ENCODE measurements around the gene PNO1.
"Not testable (repeated sequence)": the region's sequence is repeated elsewhere in the genome, so short reads cannot be mapped to it uniquely, and the experiment has no call there.

Gene PNO1

DNA sequence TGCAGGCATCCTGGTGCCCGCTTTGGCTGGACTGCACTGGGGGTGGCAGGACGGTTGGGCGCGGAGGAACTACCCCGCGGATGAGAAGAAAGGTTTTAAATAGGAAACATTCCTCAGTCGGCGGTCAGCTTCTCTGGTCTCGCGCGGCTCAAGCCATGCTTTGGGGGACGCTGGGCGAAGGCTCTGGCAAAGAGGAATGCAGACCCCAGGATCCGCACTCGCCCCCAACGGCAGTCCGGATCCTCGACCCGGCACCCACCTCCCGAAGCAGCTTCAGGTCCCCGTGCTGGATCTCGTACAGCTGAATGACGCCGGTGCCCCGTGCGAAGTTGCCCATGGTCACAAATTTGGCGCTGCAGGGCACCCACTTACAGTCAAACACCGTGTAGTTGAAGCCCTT is 686 bp upstream of the PNO1 start:
- DNase-seq (ENCODE audit: low spot score) = no peak

- DNase-seq (ENCODE audit: low spot score) = no peak
These were observed 403 bp downstream of the PNO1 start for GRCh38 chr2:68158134-68158447.

GRCh38 chr2:68163641-68164040 is 6.0 kb downstream of the PNO1 start:
- no peak for DNase-seq (ENCODE audit: low spot score)

- no peak for DNase-seq (ENCODE audit: low spot score)
These were observed 9.5 kb downstream of the PNO1 start for GRCh38 chr2:68167186-68167585.

DNA sequence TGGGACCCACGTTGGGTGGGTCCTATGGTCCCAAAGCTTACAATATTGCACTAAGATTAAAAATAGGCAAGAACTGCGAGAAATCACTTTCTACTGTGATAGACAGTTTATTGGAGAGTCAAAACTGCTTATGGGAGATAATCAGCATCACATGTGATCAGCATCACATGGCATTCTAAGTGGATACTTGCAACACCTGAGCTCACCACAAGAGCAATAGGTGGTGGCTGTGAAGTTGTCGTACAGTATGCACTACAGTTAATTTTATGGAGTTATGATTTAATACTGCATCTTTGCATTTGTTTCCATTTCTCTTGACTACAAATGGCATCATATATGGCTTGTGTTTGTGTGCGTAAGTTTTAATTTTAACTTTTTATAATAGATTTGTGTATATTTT is 11.6 kb downstream of the PNO1 start:
- DNase-seq (ENCODE audit: low spot score) = peak; percentile 44

- no peak for DNase-seq (ENCODE audit: low spot score)
These were observed 13.5 kb downstream of the PNO1 start for GRCh38 chr2:68171146-68171545.

DNA sequence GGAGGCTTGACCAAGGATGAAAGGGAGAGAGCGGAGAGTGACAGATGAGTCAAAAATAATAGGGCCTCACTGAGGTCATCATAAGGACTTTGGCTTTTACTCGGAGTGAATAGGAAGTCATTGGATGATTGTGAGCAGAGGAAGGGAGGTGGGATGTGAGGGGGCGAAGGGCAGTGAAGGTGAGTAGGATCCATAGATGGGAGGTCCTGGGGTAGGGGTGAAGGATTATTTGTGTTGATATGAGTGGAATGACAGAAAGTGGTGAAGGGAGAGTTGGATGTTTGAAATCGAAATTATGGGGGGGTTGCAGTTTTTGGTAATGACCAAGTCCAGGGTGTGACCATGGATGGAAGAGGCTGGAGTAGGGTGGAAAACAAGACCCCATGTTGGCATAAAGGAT is 14.0 kb downstream of the PNO1 start:
- no peak for DNase-seq (ENCODE audit: low spot score)

DNA sequence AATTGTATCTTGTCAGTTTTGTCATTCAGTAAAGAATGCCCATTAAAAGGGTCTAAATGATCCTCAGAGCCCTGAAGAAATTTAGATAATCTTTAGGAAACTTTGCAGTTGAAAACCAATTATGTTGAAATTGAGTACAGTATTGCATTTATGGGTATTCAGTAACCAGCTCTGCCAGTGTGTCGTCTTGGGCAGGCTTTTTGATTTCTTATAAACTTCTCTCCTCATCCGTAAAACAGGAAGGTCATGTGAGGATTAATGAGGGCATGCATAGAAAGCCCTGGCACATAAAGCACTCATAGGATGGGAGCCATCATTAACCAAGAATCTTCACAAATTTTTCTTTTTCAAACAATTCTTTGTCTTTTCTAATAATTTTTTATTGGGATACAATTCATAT is 14.8 kb downstream of the PNO1 start:
- DNase-seq (ENCODE audit: low spot score) = no peak

DNA sequence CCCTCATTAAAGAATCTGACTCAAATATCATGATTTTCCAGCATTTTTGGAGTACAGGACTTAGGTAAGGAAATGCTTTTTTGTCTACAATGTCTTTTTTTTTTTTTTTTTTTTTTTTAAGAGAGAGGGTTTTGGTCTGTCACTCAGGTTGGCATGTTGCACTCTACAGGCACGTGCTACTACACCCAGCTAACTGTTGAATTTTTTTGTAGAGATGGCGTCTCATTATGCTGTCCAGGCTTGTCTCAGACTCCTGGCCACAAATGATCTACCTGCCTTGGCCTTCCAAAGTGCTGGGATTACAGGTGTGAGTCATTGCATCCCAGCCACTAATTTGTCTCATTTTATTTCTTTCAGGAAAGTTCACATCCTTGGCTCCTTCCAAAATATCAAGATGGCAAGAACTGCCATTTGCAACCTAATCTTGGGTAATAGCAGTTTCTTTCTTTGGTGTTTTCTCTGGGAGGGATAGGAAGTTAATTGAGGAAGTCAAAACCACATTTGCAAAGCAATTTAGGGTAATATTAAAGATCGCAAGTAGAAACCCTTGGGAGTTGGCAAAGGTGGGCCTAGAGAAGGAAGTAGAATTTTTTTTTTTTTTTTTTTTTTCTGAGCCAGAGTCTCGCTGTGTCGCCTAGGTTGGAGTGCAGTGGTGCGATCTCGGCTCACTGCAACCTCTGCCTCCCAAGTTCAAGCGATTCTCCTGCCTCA is 15.5 kb downstream of the PNO1 start:
- DNase-seq (ENCODE audit: low spot score) = no peak

- not testable (repeated sequence) for DNase-seq (ENCODE audit: low spot score)
These were observed 17.5 kb downstream of the PNO1 start for GRCh38 chr2:68175210-68175609.

GRCh38 chr2:68176657-68177056 is 19.0 kb downstream of the PNO1 start:
- no peak for DNase-seq (ENCODE audit: low spot score)

- no peak for DNase-seq (ENCODE audit: low spot score)
These were observed 19.9 kb downstream of the PNO1 start for GRCh38 chr2:68177541-68177940.

DNA sequence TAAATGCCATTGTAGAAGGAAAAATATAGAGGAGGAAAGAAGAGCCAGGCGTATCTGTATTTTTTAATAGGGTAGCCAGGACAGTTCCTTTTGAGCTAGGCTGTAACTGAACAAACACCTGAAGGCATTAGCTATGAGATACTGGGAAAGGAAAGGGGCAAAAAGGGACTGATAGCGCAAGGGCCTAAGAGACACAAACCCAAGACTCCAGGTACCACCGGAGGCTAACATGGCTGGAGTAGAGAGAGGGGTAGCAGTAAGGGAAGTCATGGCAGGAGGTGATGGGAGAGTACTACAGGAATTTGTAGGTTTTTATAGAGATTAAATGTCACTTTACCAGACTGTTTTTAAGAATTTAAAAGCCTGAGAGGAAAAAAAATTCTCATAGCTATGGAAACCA is 20.7 kb downstream of the PNO1 start:
- no peak for DNase-seq (ENCODE audit: low spot score)

- DNase-seq (ENCODE audit: low spot score) = no peak
These were observed 21.4 kb downstream of the PNO1 start for GRCh38 chr2:68178954-68179627.

DNA sequence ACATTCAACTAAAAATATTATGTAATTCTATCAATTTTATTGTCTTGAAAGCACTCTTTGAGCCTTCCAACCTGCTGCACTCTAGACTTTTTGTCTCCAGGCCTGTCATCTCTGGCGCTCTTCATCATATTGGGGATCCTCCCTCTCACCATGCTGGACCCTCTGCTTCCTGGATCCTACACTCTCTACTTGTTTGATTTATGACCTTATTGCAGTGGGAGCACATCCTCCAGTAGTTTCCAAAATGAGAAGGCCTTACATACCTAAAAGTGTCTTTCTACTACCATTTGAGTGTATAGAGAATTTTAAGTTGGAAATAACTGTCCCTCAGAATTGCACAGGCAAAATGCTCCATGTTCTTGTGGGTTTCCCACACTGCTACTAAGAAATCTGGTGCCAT is 25.2 kb downstream of the PNO1 start:
- DNase-seq (ENCODE audit: low spot score) = no peak

DNA sequence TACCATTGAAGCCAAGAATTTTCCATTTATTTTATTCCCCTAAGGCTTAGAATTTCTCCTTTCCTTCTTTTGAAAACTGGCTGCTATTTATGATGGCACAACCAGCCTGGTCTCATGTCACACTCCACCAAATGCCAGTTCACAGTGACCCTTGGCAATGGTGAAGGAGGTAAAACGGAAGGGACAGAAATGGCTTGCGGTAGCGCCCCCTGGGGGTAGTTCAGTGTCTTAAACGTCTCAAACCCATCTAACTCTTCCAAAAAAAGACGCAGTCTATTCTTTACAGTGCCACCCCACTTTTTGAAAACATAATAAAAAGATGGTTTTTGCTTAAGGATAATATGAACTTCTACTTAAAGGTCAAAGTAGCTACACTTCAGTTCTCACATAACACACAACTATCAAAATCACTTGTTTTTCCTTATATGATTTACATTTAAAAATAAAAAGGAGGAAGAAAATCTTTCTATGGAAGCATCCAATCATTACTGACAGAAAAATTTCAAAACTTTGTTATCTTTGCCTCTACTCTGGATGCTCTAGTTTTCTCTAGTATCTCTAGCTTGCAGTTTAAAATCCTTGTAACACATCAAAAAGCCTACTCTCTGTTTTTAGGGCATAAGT is 28.0 kb downstream of the PNO1 start:
- peak; percentile 77 for DNase-seq (ENCODE audit: low spot score)

GRCh38 chr2:68187329-68187728 is 29.6 kb downstream of the PNO1 start:
- no peak for DNase-seq (ENCODE audit: low spot score)

DNA sequence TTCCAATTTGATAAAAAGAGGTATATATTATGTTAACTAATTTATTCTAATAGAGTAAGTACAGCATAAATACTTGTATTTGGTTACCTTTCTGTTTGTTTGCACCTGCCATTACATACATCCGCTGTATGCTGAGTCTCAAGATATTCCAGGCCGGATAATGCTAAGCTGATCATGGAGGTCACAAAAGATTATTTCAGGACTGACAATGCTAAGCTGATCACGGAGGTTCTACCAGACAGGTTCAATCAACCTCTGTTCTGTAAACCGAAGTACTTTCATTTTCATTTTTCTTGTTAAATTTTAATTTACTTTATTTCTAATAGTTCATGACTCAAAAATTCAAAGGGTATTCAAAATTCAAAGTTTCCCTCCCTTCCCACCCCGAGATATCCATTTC is 31.1 kb downstream of the PNO1 start:
- DNase-seq (ENCODE audit: low spot score) = no peak

DNA sequence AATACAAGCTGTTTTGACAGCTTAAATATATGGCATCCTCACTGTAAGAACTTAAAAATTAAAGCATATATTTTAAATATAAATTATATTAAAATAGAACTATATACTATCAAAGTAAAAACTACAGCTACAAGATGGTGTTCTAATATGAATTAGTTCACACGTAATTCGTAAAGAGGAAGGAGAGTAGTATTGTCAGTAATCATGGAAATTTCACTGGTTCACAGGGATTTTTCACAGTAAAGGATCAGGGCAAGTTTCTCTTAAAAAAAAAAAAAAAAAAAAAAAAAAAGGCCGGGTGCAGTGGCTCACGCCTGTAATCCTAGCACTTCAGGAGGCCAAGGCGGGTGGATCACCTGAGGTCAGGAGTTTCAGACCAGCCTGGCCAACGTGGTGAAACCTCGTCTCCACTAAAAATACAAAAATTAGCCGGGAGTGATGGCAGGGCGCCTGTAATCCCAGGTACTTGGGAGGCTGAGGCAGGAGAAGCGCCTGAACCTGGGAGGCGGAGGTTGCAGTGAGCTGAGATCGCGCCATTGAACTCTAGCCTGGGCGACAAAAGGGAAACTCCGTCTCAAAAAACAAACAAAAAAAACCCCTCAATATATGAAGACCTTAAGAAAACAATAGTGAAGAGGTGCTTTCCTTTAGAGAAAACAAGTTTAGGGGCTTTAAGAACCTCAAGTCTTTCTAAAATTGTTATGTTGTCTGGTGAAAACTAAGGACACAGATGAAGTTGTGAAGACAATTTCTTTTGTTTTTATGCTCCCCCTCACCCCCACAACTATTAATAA is 32.5 kb downstream of the PNO1 start:
- DNase-seq (ENCODE audit: low spot score) = no peak

DNA sequence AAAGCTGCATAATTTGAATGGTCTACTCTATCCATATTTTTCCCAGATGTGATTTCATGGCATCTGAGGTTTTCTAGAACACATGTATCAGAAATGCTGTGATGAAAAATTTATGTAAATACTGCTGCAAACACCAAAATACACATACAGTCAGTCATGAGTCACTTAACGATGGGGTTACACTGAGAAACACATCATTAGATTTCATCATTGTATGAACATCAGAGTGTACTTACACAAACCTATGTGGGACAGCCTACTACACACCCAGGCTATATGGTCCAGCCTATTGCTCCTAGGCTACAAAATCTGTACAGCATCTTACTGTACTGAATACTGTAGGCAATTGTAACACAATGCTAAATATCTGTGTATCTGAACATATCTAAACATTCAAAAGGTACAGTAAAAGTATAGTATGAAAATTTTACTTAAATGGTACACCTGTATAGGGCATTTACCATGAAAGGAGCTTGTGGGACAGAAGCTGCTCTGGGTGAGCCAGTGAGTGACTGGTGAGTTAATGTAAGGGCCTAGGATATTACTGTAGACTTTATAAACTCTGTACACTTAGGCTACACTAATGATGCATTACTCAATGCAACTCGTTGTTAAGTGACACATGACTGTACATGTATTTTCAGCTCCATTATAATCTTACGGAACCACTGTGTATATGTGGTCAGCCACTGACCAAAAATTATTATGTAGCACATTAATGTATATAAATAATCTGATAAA is 33.5 kb downstream of the PNO1 start:
- DNase-seq (ENCODE audit: low spot score) = no peak

DNA sequence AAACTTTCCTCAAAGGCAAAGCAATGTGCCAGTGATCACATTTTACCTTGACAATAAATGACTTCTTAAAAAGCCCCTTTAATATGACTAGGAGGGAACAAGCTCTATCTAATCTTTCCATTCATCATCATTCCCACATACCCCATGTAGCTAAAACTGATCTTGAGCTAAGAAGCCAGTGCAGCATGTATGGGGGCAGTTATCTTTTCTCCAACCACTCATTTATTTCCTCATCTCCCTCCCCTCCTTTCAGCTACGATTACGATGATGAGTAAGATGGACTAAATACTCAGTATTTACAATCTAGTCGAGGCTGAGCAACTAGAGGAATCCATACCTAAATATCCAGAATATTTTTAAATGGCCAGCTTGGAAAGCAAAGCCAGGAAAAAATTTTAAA is 35.5 kb downstream of the PNO1 start:
- DNase-seq (ENCODE audit: low spot score) = no peak

DNA sequence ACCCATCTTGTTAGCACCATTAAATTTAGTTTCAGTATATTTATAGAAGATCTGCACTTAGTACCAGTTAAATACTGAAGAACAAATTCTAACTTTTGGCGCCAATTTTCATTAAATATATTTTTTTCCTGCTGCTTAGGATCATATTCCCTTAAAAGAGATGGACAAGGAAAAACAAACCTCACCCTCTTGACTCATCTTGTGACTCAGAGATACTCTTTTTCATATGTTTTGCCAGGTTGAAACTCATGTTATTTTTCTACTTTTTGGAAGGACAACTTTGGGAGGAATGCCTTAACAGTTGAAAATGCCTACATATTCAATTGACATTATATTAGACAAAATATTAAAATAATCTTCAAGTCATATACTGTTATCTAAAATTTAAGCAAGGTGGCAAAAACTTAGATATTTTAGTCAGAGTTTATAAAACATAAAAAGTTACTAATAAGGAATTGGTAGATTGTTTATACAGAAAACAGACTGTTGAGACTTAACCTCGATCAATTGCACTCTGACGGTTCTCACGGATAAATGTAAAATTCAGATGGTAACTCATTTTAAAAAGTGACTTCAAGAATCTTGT is 36.2 kb downstream of the PNO1 start:
- DNase-seq (ENCODE audit: low spot score) = no peak
